ENCODE data around the gene LILRB1. TPM values are rescaled to one million over a fixed set of nuclear protein-coding genes. Genes with fewer than 3 reads are reported as not detected.
"Not testable (repeated sequence)": the region's sequence is repeated elsewhere in the genome, so short reads cannot be mapped to it uniquely, and the experiment has no call there.

The LILRB1 gene
- total and polyA plus RNA-seq, 2 donors (not counting 3 experiments of a cell fraction or from before 2014, with no cell fraction given): not detected

DNA sequence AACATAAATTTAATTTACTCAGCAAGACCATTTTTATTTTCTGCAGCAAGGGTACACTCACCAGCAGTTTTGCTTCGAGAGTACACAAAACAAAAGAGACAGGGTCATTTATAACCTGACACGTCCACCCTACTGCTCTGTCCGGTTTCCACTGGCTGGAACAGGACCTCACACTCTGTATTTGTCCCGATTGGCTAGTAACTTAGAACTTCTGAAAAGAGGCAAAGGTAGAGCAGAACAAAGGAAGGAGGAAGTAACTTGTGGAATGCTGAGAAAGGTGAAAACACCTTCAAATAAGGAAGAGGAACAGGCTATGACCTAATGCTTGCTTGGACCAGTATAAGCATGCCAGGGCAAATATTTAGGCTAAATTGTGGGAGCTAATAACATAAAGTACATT is 2.4 kb upstream of the LILRB1 start:
- H3K27me3 ChIP-seq (ENCODE audit: control insufficient read depth in 2 of 2, insufficient read depth in 2 of 2, low read length in 2 of 2); H3K9me1 ChIP-seq (replicated peaks; ENCODE audit: control insufficient read depth, extremely low read depth, insufficient read depth, low read length); H3K79me2 ChIP-seq (ENCODE audit: control insufficient read depth, insufficient read depth, low read length); DNase-seq (ENCODE audit: low read depth, low spot score); H3K36me3 ChIP-seq (ENCODE audit: control insufficient read depth in 2 of 2, extremely low read depth in 1 of 2, insufficient read depth in 2 of 2, low read length in 2 of 2); H4K20me1 ChIP-seq (replicated peaks; ENCODE audit: control insufficient read depth, extremely low read depth, insufficient read depth, low read length); H3K9ac ChIP-seq (replicated peaks; ENCODE audit: extremely low read depth, insufficient read depth, low read length); intact Hi-C loops (cut with micrococcal nuclease); H3K27ac ChIP-seq (ENCODE audit: insufficient read depth, low read depth, low read length); dilution Hi-C loops (cut with MboI; ENCODE audit: extremely low pct_ligation_motif_present, low sequenced_read_pairs); H3K4me2 ChIP-seq (ENCODE audit: insufficient read depth, low read length); H3K4me3 ChIP-seq (replicated peaks in 1 of 3; ENCODE audit: insufficient read depth in 1 of 3, low read depth in 1 of 3, low read length in 3 of 3); H3K9me3 ChIP-seq (replicated peaks; ENCODE audit: control insufficient read depth, insufficient read depth, low read length); POLR2A ChIA-PET; FAIRE-seq; H3K4me1 ChIP-seq (ENCODE audit: control insufficient read depth, extremely low read depth, insufficient read depth, low read length); H2AFZ ChIP-seq (ENCODE audit: low read depth, low read length); BruUV-seq (replicated peaks): not testable (repeated sequence)
- CTCF ChIA-PET: interaction anchor here (1.0 kb wide), 1 partner anchor 12 kb away, joined by 3 read pairs; no protein-coding TSS in a partner anchor

DNA sequence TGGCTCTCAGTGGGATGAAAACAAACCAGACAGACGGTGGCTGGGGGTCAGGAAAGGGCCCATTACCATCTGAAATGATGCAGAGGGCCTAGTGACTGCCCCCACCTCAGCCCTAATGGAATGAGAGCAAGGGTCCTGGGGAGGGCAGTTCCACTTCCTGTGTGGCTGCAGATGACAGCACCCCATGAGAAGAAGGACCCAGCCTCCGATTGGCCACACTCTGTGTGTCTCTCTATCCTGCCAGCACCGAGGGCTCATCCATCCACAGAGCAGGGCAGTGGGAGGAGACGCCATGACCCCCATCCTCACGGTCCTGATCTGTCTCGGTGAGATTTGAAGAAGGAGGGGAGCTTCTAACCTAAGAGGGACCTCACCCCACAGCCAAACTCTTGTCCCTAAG is 498 bp downstream of the LILRB1 start:
- dilution Hi-C loops (cut with MboI; ENCODE audit: extremely low pct_ligation_motif_present, low sequenced_read_pairs) (no loop called here), intact Hi-C loops (cut with micrococcal nuclease) (loop anchor here (5.0 kb wide), 1 partner anchor 333 kb away; no protein-coding TSS in a partner anchor)
- no peaks in the 10 kb centered on the region for H3K9me3 ChIP-seq (replicated peaks; ENCODE audit: control insufficient read depth, insufficient read depth, low read length)
- no peak overlapping the region for H3K4me3 ChIP-seq (replicated peaks in 1 of 3; ENCODE audit: insufficient read depth in 1 of 3, low read depth in 1 of 3, low read length in 3 of 3)
- no peaks in the 10 kb centered on the region for H3K9me1 ChIP-seq (replicated peaks; ENCODE audit: control insufficient read depth, extremely low read depth, insufficient read depth, low read length)
- H3K27me3 ChIP-seq (ENCODE audit: control insufficient read depth in 2 of 2, insufficient read depth in 2 of 2, low read length in 2 of 2): no peaks in the 10 kb centered on the region
- no peaks in the 10 kb centered on the region for H3K36me3 ChIP-seq (ENCODE audit: control insufficient read depth in 2 of 2, extremely low read depth in 1 of 2, insufficient read depth in 2 of 2, low read length in 2 of 2)
- H3K4me1 ChIP-seq (ENCODE audit: control insufficient read depth, extremely low read depth, insufficient read depth, low read length): no peaks in the 10 kb centered on the region
- FAIRE-seq (no peak), DNase-seq (ENCODE audit: low read depth, low spot score) (no peak)
- no peak overlapping the region for H3K9ac ChIP-seq (replicated peaks; ENCODE audit: extremely low read depth, insufficient read depth, low read length)
- H3K4me2 ChIP-seq (ENCODE audit: insufficient read depth, low read length): no peak overlapping the region
- no peak for TF ChIP-seq JUN (IDR thresholded peaks at IDR 0.05; ENCODE audit: borderline replicate concordance, insufficient read depth, insufficient read length, low read depth)
- TF ChIP-seq MYC (IDR thresholded peaks at IDR 0.05; ENCODE audit: low read depth, low read length): no peak
- TF ChIP-seq EZH2 (IDR thresholded peaks at IDR 0.05; ENCODE audit: borderline replicate concordance, low read depth, low read length, severe bottlenecking): no peak
- TF ChIP-seq, protein P1, sequence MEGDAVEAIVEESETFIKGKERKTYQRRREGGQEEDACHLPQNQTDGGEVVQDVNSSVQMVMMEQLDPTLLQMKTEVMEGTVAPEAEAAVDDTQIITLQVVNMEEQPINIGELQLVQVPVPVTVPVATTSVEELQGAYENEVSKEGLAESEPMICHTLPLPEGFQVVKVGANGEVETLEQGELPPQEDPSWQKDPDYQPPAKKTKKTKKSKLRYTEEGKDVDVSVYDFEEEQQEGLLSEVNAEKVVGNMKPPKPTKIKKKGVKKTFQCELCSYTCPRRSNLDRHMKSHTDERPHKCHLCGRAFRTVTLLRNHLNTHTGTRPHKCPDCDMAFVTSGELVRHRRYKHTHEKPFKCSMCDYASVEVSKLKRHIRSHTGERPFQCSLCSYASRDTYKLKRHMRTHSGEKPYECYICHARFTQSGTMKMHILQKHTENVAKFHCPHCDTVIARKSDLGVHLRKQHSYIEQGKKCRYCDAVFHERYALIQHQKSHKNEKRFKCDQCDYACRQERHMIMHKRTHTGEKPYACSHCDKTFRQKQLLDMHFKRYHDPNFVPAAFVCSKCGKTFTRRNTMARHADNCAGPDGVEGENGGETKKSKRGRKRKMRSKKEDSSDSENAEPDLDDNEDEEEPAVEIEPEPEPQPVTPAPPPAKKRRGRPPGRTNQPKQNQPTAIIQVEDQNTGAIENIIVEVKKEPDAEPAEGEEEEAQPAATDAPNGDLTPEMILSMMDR (IDR thresholded peaks at IDR 0.05; ENCODE audit: extremely low read depth in 1 of 2, insufficient read depth in 1 of 2, low read depth in 1 of 2, low read length in 2 of 2): no peak
- no peak for TF ChIP-seq FOS (IDR thresholded peaks at IDR 0.05; ENCODE audit: borderline replicate concordance, insufficient read depth, low read length)
- no peak for TF ChIP-seq GATA2 (IDR thresholded peaks at IDR 0.05; ENCODE audit: insufficient read depth, insufficient read length, low read depth, low read length)
- TF ChIP-seq, protein P2, sequence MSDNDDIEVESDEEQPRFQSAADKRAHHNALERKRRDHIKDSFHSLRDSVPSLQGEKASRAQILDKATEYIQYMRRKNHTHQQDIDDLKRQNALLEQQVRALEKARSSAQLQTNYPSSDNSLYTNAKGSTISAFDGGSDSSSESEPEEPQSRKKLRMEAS (IDR thresholded peaks at IDR 0.05; ENCODE audit: insufficient read depth, insufficient read length): no peak
- H4K20me1 ChIP-seq (replicated peaks; ENCODE audit: control insufficient read depth, extremely low read depth, insufficient read depth, low read length): no peaks in the 10 kb centered on the region
- H2AFZ ChIP-seq (ENCODE audit: low read depth, low read length): no peak overlapping the region
- H3K79me2 ChIP-seq (ENCODE audit: control insufficient read depth, insufficient read depth, low read length): no peaks in the 10 kb centered on the region
- H3K27ac ChIP-seq (ENCODE audit: insufficient read depth, low read depth, low read length): no peak overlapping the region
- no TSS peak for BruUV-seq (replicated peaks)
- ChIA-PET POLR2A (no interaction called here), CTCF (no interaction called here)

DNA sequence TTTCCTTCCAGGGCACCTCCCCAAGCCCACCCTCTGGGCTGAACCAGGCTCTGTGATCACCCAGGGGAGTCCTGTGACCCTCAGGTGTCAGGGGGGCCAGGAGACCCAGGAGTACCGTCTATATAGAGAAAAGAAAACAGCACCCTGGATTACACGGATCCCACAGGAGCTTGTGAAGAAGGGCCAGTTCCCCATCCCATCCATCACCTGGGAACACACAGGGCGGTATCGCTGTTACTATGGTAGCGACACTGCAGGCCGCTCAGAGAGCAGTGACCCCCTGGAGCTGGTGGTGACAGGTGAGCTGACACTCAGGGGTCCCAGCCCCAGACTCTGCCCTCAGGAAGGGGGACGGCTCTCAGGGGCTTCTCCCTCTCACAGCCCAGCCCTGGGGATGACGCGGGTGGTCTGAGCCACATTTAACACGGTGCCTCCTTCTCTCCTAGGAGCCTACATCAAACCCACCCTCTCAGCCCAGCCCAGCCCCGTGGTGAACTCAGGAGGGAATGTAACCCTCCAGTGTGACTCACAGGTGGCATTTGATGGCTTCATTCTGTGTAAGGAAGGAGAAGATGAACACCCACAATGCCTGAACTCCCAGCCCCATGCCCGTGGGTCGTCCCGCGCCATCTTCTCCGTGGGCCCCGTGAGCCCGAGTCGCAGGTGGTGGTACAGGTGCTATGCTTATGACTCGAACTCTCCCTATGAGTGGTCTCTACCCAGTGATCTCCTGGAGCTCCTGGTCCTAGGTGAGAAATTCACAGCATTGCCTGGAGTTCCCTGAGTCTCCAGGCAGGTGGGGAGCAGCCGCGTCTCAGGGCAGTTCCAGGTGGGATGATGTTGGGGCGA is 1.4 kb downstream of the LILRB1 start:
- dilution Hi-C loops (cut with MboI; ENCODE audit: extremely low pct_ligation_motif_present, low sequenced_read_pairs); H2AFZ ChIP-seq (ENCODE audit: low read depth, low read length); DNase-seq (ENCODE audit: low read depth, low spot score); H3K9ac ChIP-seq (replicated peaks; ENCODE audit: extremely low read depth, insufficient read depth, low read length); FAIRE-seq; H3K9me1 ChIP-seq (replicated peaks; ENCODE audit: control insufficient read depth, extremely low read depth, insufficient read depth, low read length); H3K4me2 ChIP-seq (ENCODE audit: insufficient read depth, low read length); H3K79me2 ChIP-seq (ENCODE audit: control insufficient read depth, insufficient read depth, low read length); H3K4me3 ChIP-seq (replicated peaks in 1 of 3; ENCODE audit: insufficient read depth in 1 of 3, low read depth in 1 of 3, low read length in 3 of 3); BruUV-seq (replicated peaks); H3K36me3 ChIP-seq (ENCODE audit: control insufficient read depth in 2 of 2, extremely low read depth in 1 of 2, insufficient read depth in 2 of 2, low read length in 2 of 2); H3K27ac ChIP-seq (ENCODE audit: insufficient read depth, low read depth, low read length); POLR2A ChIA-PET; H3K9me3 ChIP-seq (replicated peaks; ENCODE audit: control insufficient read depth, insufficient read depth, low read length); H4K20me1 ChIP-seq (replicated peaks; ENCODE audit: control insufficient read depth, extremely low read depth, insufficient read depth, low read length); H3K4me1 ChIP-seq (ENCODE audit: control insufficient read depth, extremely low read depth, insufficient read depth, low read length); CTCF ChIA-PET; H3K27me3 ChIP-seq (ENCODE audit: control insufficient read depth in 2 of 2, insufficient read depth in 2 of 2, low read length in 2 of 2): not testable (repeated sequence)
- intact Hi-C loops (cut with micrococcal nuclease): loop anchor here (5.0 kb wide), 1 partner anchor 334 kb away; no protein-coding TSS in a partner anchor
